ENCODE measurements around the gene COX6A1. TPM values are rescaled to one million over a fixed set of nuclear protein-coding genes. Genes with fewer than 3 reads are reported as not detected.

The COX6A1 gene
- total RNA-seq, 1 donor from 2014 or later = 388 TPM

DNA sequence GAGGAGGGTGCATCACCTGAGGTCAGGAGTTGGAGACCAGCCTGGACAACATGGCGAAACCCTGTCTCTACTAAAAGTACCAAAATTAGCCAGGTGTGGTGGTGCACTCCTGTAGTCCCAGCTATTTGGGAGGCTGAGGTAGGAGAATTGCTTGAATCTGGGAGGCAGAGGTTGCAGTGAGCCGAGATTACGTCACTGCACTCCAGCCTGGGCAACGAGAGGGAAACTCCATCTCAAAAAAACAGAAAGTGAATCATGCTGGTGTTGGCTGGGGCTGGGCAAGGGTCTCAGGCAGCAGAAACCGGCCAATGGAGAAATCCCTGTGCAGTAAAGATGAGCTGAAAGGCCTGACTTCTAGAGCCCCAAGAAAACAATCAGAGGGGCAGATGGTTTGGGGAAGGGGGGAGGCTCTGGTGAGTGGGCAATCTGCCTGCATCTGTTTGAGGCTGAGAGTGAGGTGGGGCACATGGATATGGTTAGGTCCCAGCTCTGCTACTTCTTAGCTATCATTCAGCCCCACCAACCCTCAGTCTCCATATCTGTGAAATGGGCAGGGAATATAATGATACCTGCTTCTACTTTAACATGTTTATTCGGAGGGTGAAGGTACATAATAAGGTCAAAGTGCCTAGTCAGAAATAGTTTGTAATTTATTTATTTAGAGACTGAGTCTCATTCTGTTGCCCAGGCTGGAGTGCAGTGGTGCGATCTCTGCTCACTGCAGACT lies 21.3 kb upstream of the COX6A1 start:
- Mint-ChIP-seq H3K27me3 (ENCODE audit: low read depth, unreplicated experiment) (peaks cover 10% of the 10 kb centered on the region), H3K4me1 (ENCODE audit: low read depth, unreplicated experiment) (peaks cover 1% of the 10 kb centered on the region), H3K4me3 (ENCODE audit: unreplicated experiment) (no peak overlapping the region), H3K9me3 (ENCODE audit: unreplicated experiment) (no peaks in the 10 kb centered on the region), H3K36me3 (ENCODE audit: low read depth, unreplicated experiment) (no peaks in the 10 kb centered on the region), H3K27ac (ENCODE audit: unreplicated experiment) (no peak overlapping the region)
- no peak for DNase-seq (ENCODE audit: low read depth)
- H3K79me2 ChIP-seq (ENCODE audit: insufficient read depth, low read length) = no peaks in the 10 kb centered on the region
- no peak overlapping the region for H3K4me2 ChIP-seq (ENCODE audit: low read length)
- no peak for FAIRE-seq
- H4K20me1 ChIP-seq (ENCODE audit: insufficient read depth, low read length) = no peaks in the 10 kb centered on the region
- TF ChIP-seq EZH2 (IDR thresholded peaks at IDR 0.05; ENCODE audit: insufficient read depth, low read length) (no peak), CTCF (IDR thresholded peaks at IDR 0.05; ENCODE audit: insufficient read depth, low read depth, low read length) (no peak)
- H3K4me3 ChIP-seq (ENCODE audit: insufficient read depth, low read depth, low read length) = no peak overlapping the region
- H3K4me1 ChIP-seq (ENCODE audit: insufficient read depth, low read length) = no peaks in the 10 kb centered on the region
- no peaks in the 10 kb centered on the region for H3K36me3 ChIP-seq (ENCODE audit: insufficient read depth, low read length)
- H3K27me3 ChIP-seq (ENCODE audit: insufficient read depth, low read length) = no peaks in the 10 kb centered on the region
- H3K9ac ChIP-seq (ENCODE audit: low read length) = no peak overlapping the region
- H2AFZ ChIP-seq (ENCODE audit: low read depth, low read length) = no peak overlapping the region
- no peaks in the 10 kb centered on the region for H3K9me3 ChIP-seq (ENCODE audit: insufficient read depth, low read depth, low read length)
- no peak overlapping the region for H3K27ac ChIP-seq (ENCODE audit: low read depth, low read length)

GRCh38 chr12:120417917-120418580 lies 19.9 kb upstream of the COX6A1 start:
- Histone ChIP-seq H3K27ac (ENCODE audit: low read depth, low read length) (no peak overlapping the region), H4K20me1 (ENCODE audit: insufficient read depth, low read length) (no peaks in the 10 kb centered on the region), H3K4me3 (ENCODE audit: insufficient read depth, low read depth, low read length) (no peak overlapping the region), H3K4me2 (ENCODE audit: low read length) (no peak overlapping the region), H2AFZ (ENCODE audit: low read depth, low read length) (no peak overlapping the region), H3K9ac (ENCODE audit: low read length) (no peak overlapping the region), H3K36me3 (ENCODE audit: insufficient read depth, low read length) (no peaks in the 10 kb centered on the region), H3K27me3 (ENCODE audit: insufficient read depth, low read length) (no peaks in the 10 kb centered on the region), H3K79me2 (ENCODE audit: insufficient read depth, low read length) (no peaks in the 10 kb centered on the region), H3K4me1 (ENCODE audit: insufficient read depth, low read length) (no peaks in the 10 kb centered on the region), H3K9me3 (ENCODE audit: insufficient read depth, low read depth, low read length) (no peaks in the 10 kb centered on the region)
- Mint-ChIP-seq H3K27ac (ENCODE audit: unreplicated experiment) (no peak overlapping the region), H3K4me1 (ENCODE audit: low read depth, unreplicated experiment) (peaks cover 1% of the 10 kb centered on the region), H3K4me3 (ENCODE audit: unreplicated experiment) (no peak overlapping the region), H3K36me3 (ENCODE audit: low read depth, unreplicated experiment) (no peaks in the 10 kb centered on the region), H3K27me3 (ENCODE audit: low read depth, unreplicated experiment) (peaks cover 10% of the 10 kb centered on the region), H3K9me3 (ENCODE audit: unreplicated experiment) (no peaks in the 10 kb centered on the region)
- TF ChIP-seq EZH2 (IDR thresholded peaks at IDR 0.05; ENCODE audit: insufficient read depth, low read length) = no peak
- TF ChIP-seq CTCF (IDR thresholded peaks at IDR 0.05; ENCODE audit: insufficient read depth, low read depth, low read length) = no peak
- no peak for FAIRE-seq
- no peak for DNase-seq (ENCODE audit: low read depth)

DNA sequence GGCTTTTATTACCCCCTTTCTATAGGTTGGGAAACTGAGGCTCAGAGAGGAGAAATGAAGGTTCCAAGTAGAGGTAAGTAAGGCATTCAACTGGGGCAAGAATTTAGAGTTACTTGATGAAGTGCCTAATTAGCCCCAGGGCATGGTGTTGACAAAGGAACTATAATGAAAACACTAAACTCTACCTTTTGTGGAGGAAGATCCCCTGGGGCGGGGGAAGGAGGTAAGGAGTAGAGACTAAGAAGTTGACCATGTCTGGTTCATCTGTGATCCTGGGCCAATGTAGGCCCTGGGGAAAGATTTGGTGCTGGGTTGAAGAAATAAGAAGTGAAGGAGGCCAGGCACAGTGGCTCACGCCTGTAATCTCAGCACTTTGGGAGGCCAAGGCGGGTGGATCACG lies 16.2 kb upstream of the COX6A1 start:
- Mint-ChIP-seq H3K36me3 (ENCODE audit: low read depth, unreplicated experiment) (no peaks in the 10 kb centered on the region), H3K4me1 (ENCODE audit: low read depth, unreplicated experiment) (no peaks in the 10 kb centered on the region), H3K27me3 (ENCODE audit: low read depth, unreplicated experiment) (peaks cover 7% of the 10 kb centered on the region), H3K4me3 (ENCODE audit: unreplicated experiment) (no peak overlapping the region), H3K9me3 (ENCODE audit: unreplicated experiment) (no peaks in the 10 kb centered on the region), H3K27ac (ENCODE audit: unreplicated experiment) (no peak overlapping the region)
- Histone ChIP-seq H2AFZ (ENCODE audit: low read depth, low read length) (no peak overlapping the region), H3K36me3 (ENCODE audit: insufficient read depth, low read length) (no peaks in the 10 kb centered on the region), H3K79me2 (ENCODE audit: insufficient read depth, low read length) (no peaks in the 10 kb centered on the region), H3K4me1 (ENCODE audit: insufficient read depth, low read length) (no peaks in the 10 kb centered on the region), H3K4me3 (ENCODE audit: insufficient read depth, low read depth, low read length) (no peak overlapping the region), H4K20me1 (ENCODE audit: insufficient read depth, low read length) (no peaks in the 10 kb centered on the region), H3K27ac (ENCODE audit: low read depth, low read length) (no peak overlapping the region), H3K4me2 (ENCODE audit: low read length) (no peak overlapping the region), H3K9ac (ENCODE audit: low read length) (no peak overlapping the region), H3K9me3 (ENCODE audit: insufficient read depth, low read depth, low read length) (no peaks in the 10 kb centered on the region), H3K27me3 (ENCODE audit: insufficient read depth, low read length) (no peaks in the 10 kb centered on the region)
- TF ChIP-seq EZH2 (IDR thresholded peaks at IDR 0.05; ENCODE audit: insufficient read depth, low read length) = no peak
- DNase-seq (ENCODE audit: low read depth) (no peak), FAIRE-seq (no peak)
